ENCODE results near the gene CENPA.
"Not testable (repeated sequence)": the region's sequence is repeated elsewhere in the genome, so short reads cannot be mapped to it uniquely, and the experiment has no call there.

The CENPA gene

GRCh38 chr2:26795135-26795534, 9.3 kb downstream of the CENPA start:
- not testable (repeated sequence) for DNase-seq

- DNase-seq: no peak
Observed at GRCh38 chr2:26801328-26801727, 15.5 kb downstream of the CENPA start.

- DNase-seq: no peak
Observed at GRCh38 chr2:26801796-26802195, 15.9 kb downstream of the CENPA start.

- no peak for DNase-seq
Observed at GRCh38 chr2:26805241-26805676, 19.4 kb downstream of the CENPA start.

GRCh38 chr2:26807788-26808460, 22.1 kb downstream of the CENPA start:
- DNase-seq: no peak

GRCh38 chr2:26809211-26809610, 23.4 kb downstream of the CENPA start:
- DNase-seq: no peak

GRCh38 chr2:26809876-26810577, 24.2 kb downstream of the CENPA start:
- DNase-seq: peak; percentile 56 to 59

- no peak for DNase-seq
Observed at GRCh38 chr2:26811261-26811660, 25.4 kb downstream of the CENPA start.

- DNase-seq: no peak
Observed at GRCh38 chr2:26811791-26812694, 26.2 kb downstream of the CENPA start.

GRCh38 chr2:26812731-26813130, 26.9 kb downstream of the CENPA start:
- no peak for DNase-seq

- DNase-seq: not testable (repeated sequence)
Observed at GRCh38 chr2:26814072-26814765, 28.4 kb downstream of the CENPA start.

- no peak for DNase-seq
Observed at GRCh38 chr2:26816893-26817292, 31.0 kb downstream of the CENPA start.

GRCh38 chr2:26818255-26818654, 32.4 kb downstream of the CENPA start:
- DNase-seq: no peak

- no peak for DNase-seq
Observed at GRCh38 chr2:26818972-26819371, 33.1 kb downstream of the CENPA start.

GRCh38 chr2:26820932-26821331, 35.1 kb downstream of the CENPA start:
- DNase-seq: no peak

GRCh38 chr2:26822877-26823276, 37.0 kb downstream of the CENPA start:
- peak; percentile 20 to 56 for DNase-seq

- no peak for DNase-seq
Observed at GRCh38 chr2:26838121-26838906, 52.5 kb downstream of the CENPA start.

- peak in 1 of 2 donors; percentile 7 for DNase-seq
Observed at GRCh38 chr2:26840937-26841610, 55.2 kb downstream of the CENPA start.

GRCh38 chr2:26843041-26843440, 57.2 kb downstream of the CENPA start:
- no peak for DNase-seq
